GM12878 (cell line): Measurements from ENCODE around the gene CXCL17. TPM values are rescaled to one million over a fixed set of nuclear protein-coding genes. Genes with fewer than 3 reads are reported as not detected.
A peak's percentile ranks its signal among the peaks of the same experiment; 100 is the strongest.

Experiments used
- ASH2L ChIP-seq: fragments of 300-600, 200-600 bp; sonication (generic); IDR thresholded peaks from 2 replicates; pipeline ENCODE4 v1.6.1; 2017; ENCODE audit warnings: low read depth, mild to moderate bottlenecking, borderline replicate concordance
- ATF7 ChIP-seq: fragments of 450-650 bp; IDR thresholded peaks from 2 replicates; pipeline ENCODE4 v1.6.1; 2016; ENCODE audit warnings: low read depth, mild to moderate bottlenecking
- BCL11A ChIP-seq: IDR thresholded peaks from 2 replicates; pipeline ENCODE4 v1.6.1; 2011; ENCODE audit warnings: low read depth, low read length
- CHD2 ChIP-seq: IDR thresholded peaks from 2 replicates; pipeline ENCODE4 v1.6.1; 2011; ENCODE audit warnings: low read depth, low read length, improper control_type of control experiment, borderline replicate concordance
- E4F1 ChIP-seq: fragments of 450-650 bp; IDR thresholded peaks from 2 replicates; pipeline ENCODE4 v1.6.1; 2018; ENCODE audit warnings: borderline replicate concordance, mild to moderate bottlenecking; ENCODE audit not compliant: partially characterized antibody
- EP300 ChIP-seq, 2 experiments: fragments of 150-350 bp in 1 of 2; IDR thresholded peaks; 2 replicates each; pipeline ENCODE4 v1.6.1; 2011 to 2012; ENCODE audit warnings: low read depth in 2 of 2, low read length in 2 of 2, borderline replicate concordance in 1 of 2, improper control_type of control experiment in 1 of 2, inconsistent platforms in 1 of 2; ENCODE audit not compliant: control insufficient read depth in 1 of 2
- FOS ChIP-seq: IDR thresholded peaks from 3 replicates; pipeline ENCODE4 v1.6.1; 2011; ENCODE audit warnings: borderline replicate concordance; ENCODE audit not compliant: insufficient read length; ENCODE audit errors: extremely low read depth
- FOXK2 ChIP-seq: fragments of 450-650 bp; IDR thresholded peaks from 2 replicates; pipeline ENCODE4 v1.6.1; 2017; ENCODE audit warnings: mild to moderate bottlenecking, moderate library complexity
- HDAC6 ChIP-seq: fragments of 200-600 bp; sonication (generic); IDR thresholded peaks from one replicate; pipeline ENCODE4 v1.8.0; 2017; ENCODE audit warnings: antibody characterized with exemption; ENCODE audit not compliant: unreplicated experiment
- NRF1 ChIP-seq: conservative IDR thresholded peaks from 2 replicates; pipeline ENCODE4 v1.6.1; 2011; ENCODE audit warnings: mild to moderate bottlenecking, low read depth, low read length, improper control_type of control experiment
- PML ChIP-seq: IDR thresholded peaks from 2 replicates; pipeline ENCODE4 v1.6.1; 2012; ENCODE audit warnings: low read length, inconsistent platforms
- RAD51 ChIP-seq: fragments of 450-650 bp; IDR thresholded peaks from 2 replicates; pipeline ENCODE4 v1.6.1; 2016; ENCODE audit warnings: moderate library complexity, mild to moderate bottlenecking, inconsistent platforms
- RB1 ChIP-seq: fragments of 450-650 bp; formaldehyde crosslinking; IDR thresholded peaks from 2 replicates; pipeline ENCODE4 v1.6.1; 2017; ENCODE audit warnings: mild to moderate bottlenecking, borderline replicate concordance
- RELB ChIP-seq: fragments of 450-650 bp; IDR thresholded peaks from 2 replicates; pipeline ENCODE4 v1.6.1; 2017; ENCODE audit warnings: low read depth, mild to moderate bottlenecking, moderate library complexity
- SIN3A ChIP-seq: IDR thresholded peaks from 2 replicates; pipeline ENCODE4 v1.6.1; 2012; ENCODE audit warnings: low read depth, low read length, improper control_type of control experiment
- SPI1 ChIP-seq: IDR thresholded peaks from 2 replicates; pipeline ENCODE4 v1.6.1; 2011; ENCODE audit warnings: low read depth, mild to moderate bottlenecking, low read length, moderate library complexity, borderline replicate concordance; ENCODE audit not compliant: insufficient read depth
- TAF1 ChIP-seq: IDR thresholded peaks from 2 replicates; pipeline ENCODE4 v1.6.1; 2011; ENCODE audit warnings: mild to moderate bottlenecking, low read depth, low read length, borderline replicate concordance
- TCF12 ChIP-seq: IDR thresholded peaks from 2 replicates; pipeline ENCODE4 v1.6.1; 2011; ENCODE audit warnings: low read depth, mild to moderate bottlenecking, low read length
- YY1 ChIP-seq: IDR thresholded peaks from 2 replicates; pipeline ENCODE4 v1.6.1; 2011; ENCODE audit warnings: low read depth, mild to moderate bottlenecking, low read length
- ZBED1 ChIP-seq: IDR thresholded peaks from 2 replicates; pipeline ENCODE4 v1.6.1; 2016; ENCODE audit warnings: borderline replicate concordance
- ZNF207 ChIP-seq: fragments of 450-650 bp; IDR thresholded peaks from 2 replicates; pipeline ENCODE4 v1.6.1; 2014; ENCODE audit warnings: antibody characterized with exemption, mild to moderate bottlenecking, borderline replicate concordance
- ZNF24 ChIP-seq: fragments of 450-650 bp; IDR thresholded peaks from 2 replicates; pipeline ENCODE4 v1.6.1; 2017; ENCODE audit warnings: antibody characterized with exemption, mild to moderate bottlenecking
- ZNF687 ChIP-seq: fragments of 450-650 bp; IDR thresholded peaks from 2 replicates; pipeline ENCODE4 v1.6.1; 2017; ENCODE audit warnings: mild to moderate bottlenecking, moderate library complexity
- polyA plus RNA-seq, 11 experiments: library from polyadenylated mRNA; depleted of rRNA in 4 of 11; unstranded in 6 of 11; stranded (reverse) in 5 of 11; fragments of >200 nt; fragmentation: Nextera tagmentation in 4 of 11; fragmentation: Illumina TruSeq in 1 of 11; extraction: Ambion mirVana in 4 of 11; extraction: Trizol in 1 of 11; gene quantifications; 1 replicate in 1 of 11; 2 replicates in 10 of 11; pipeline versions ENCODE4 v1.2.1 to v1.2.3, GENCODE V29; 2011 to 2016; ENCODE audit warnings: inconsistent platforms in 2 of 11, missing spikeins in 2 of 11, low read depth in 1 of 11
- total RNA-seq, 4 experiments: library from RNA; depleted of rRNA in 3 of 4; stranded (reverse); fragments of >200 nt in 3 of 4; fragmentation: Illumina TruSeq in 1 of 4; extraction: Trizol in 1 of 4; gene quantifications; 2 replicates each; pipeline versions ENCODE4 v1.2.1 to v1.2.3, GENCODE V29; 2013 to 2021

The CXCL17 gene
- total and polyA plus RNA-seq, 10 of the 15 experiments (the other 5 are each of a cell fraction or from before 2014, with no cell fraction given) = 0.13 to 0.24 (median 0.15) TPM; not detected in 7

- peak; percentile 83 for TF ChIP-seq RELB
- TF ChIP-seq EP300 (IDR thresholded peaks at IDR 0.05; ENCODE audit: borderline replicate concordance in 1 of 2, control insufficient read depth in 1 of 2, low read depth in 2 of 2, low read length in 2 of 2) = peak in 1 of 2 experiments; percentile 84; a peak in 2 of 4 replicates
- no peak for TF ChIP-seq TAF1
- no peak for TF ChIP-seq FOXK2
- no peak for TF ChIP-seq ZNF207
- TF ChIP-seq ASH2L = no peak
- TF ChIP-seq ZBED1 = no peak
- TF ChIP-seq FOS = no peak
- no peak for TF ChIP-seq E4F1
- no peak for TF ChIP-seq NRF1
- no peak for TF ChIP-seq PML
- peak; percentile 98 for TF ChIP-seq SPI1
- peak; percentile 47; the same call in 1 of the 2 replicates for TF ChIP-seq CHD2
- TF ChIP-seq RB1 = no peak
- TF ChIP-seq TCF12 = peak; percentile 66; the same call in 1 of the 2 replicates
- peak; percentile 40; the same call in 1 of the 2 replicates for TF ChIP-seq RAD51
- peak; percentile 61; the same call in 1 of the 2 replicates for TF ChIP-seq BCL11A
- no peak for TF ChIP-seq SIN3A
- no peak for TF ChIP-seq HDAC6
- peak; percentile 84 for TF ChIP-seq ZNF687
- TF ChIP-seq ZNF24 = 0 out of 2 replicates have a peak, but pooled peaks have one; percentile 34
- TF ChIP-seq YY1 = peak; percentile 60
- TF ChIP-seq ATF7 = peak; percentile 41; the same call in 1 of the 2 replicates
Observed at GRCh38 chr19:42465827-42466280, 23.1 kb upstream of the CXCL17 start (continued).
